Spinal cord (tissue), 10 donors: ENCODE results near the gene TCF25. TPM values are rescaled to one million over a fixed set of nuclear protein-coding genes. Genes with fewer than 3 reads are reported as not detected.

Experiments
- DNase-seq, 6 donors: peaks; one replicate each; pipeline versions ENCODE4 v3.0.0 to v3.0.0-alpha.2; 2013 to 2015; ENCODE audit warnings: low spot score in 6 of 6, low read depth in 4 of 6
- H3K27ac ChIP-seq: one replicate; pipeline ENCODE4 v1.5.1; 2013; ENCODE audit warnings: low read depth, low read length, control low read depth
- H3K27me3 ChIP-seq: one replicate; pipeline ENCODE4 v1.6.1; 2013; ENCODE audit warnings: low read length; ENCODE audit not compliant: control insufficient read depth, insufficient read depth
- H3K36me3 ChIP-seq: one replicate; pipeline ENCODE4 v1.6.1; 2013; ENCODE audit warnings: low read length; ENCODE audit not compliant: control insufficient read depth, insufficient read depth
- H3K4me1 ChIP-seq: one replicate; pipeline ENCODE4 v1.6.1; 2013; ENCODE audit warnings: low read length; ENCODE audit not compliant: control insufficient read depth, insufficient read depth
- H3K4me3 ChIP-seq: one replicate; pipeline ENCODE4 v1.5.1; 2013; ENCODE audit warnings: low read depth, low read length, control low read depth
- H3K9me3 ChIP-seq: one replicate; pipeline ENCODE4 v1.6.1; 2013; ENCODE audit warnings: low read length; ENCODE audit not compliant: control insufficient read depth, insufficient read depth
- WGBS: methylation state at CpG from one replicate; pipeline ENCODE4 v1.1.5; 2013; ENCODE audit warnings: missing lambda C conversion rate; ENCODE audit not compliant: insufficient coverage; 5-methylcytosine and 5-hydroxymethylcytosine counted together
- polyA plus RNA-seq, 2 donors: library from polyadenylated mRNA; unstranded; fragments of 120-200 nt; gene quantifications; one replicate each; pipeline ENCODE4 v1.2.1, GENCODE V29; 2013; ENCODE audit not compliant: insufficient read length in 2 of 2
- total RNA-seq, 2 donors: library from RNA; depleted of rRNA in 1 of 2; stranded (reverse); fragments of 120-200 nt in 1 of 2; fragments of >200 nt in 1 of 2; gene quantifications; one replicate each; pipeline versions ENCODE4 v1.2.3 to v1.2.4, GENCODE V29; 2013 to 2014
- donor health status: healthy.

The TCF25 gene
- total and polyA plus RNA-seq, 4 donors = 114 to 240 (median 175) TPM

DNA sequence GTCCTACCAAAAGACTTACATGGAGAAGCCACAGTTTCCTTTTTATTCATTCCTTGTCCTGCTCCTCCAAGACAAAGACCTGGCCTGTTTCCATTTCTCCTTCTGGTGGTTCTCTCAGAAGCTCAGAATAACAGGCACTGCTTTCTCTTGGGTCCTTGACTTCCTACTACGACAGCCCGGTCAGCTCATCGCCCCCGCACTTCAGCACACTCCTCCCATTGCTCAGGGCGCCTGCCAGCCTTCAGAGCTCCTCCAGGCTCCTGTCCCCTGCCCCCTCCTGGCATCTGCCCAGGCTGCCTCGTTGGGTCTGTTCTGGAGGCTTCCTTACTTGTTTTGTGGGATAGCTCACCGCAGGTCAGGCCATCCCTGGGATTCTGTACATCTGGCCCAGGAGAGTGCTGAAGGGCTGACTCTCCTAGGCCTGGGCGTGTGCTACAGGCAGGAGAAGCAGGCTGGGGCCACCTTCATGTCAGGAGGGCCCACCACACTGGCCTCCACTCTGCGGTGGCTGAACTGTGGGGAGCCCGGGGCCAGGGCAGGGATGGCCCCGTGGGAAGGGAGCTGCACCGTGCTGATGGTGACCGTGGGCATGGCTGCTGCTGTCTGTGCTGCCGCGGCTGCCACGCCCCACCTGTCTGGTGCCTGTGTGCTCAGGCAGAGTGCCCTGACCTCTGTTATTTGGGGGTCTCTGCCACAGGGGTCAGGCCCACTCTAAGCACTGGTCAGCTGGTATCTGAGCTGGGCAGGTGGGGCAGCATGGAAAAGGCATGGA, 17.7 kb downstream of the TCF25 start:
- Histone ChIP-seq H3K4me3 (no peak overlapping the region), H3K36me3 (peaks cover 96% of the 10 kb centered on the region), H3K9me3 (no peaks in the 10 kb centered on the region), H3K27me3 (no peaks in the 10 kb centered on the region), H3K27ac (peak overlapping the region; percentile 81), H3K4me1 (peaks cover 7% of the 10 kb centered on the region)
- DNase-seq = peak in 1 of 6 donors; percentile 55
- 85% methylated on average over 16 of the region's 16 CpGs for WGBS

DNA sequence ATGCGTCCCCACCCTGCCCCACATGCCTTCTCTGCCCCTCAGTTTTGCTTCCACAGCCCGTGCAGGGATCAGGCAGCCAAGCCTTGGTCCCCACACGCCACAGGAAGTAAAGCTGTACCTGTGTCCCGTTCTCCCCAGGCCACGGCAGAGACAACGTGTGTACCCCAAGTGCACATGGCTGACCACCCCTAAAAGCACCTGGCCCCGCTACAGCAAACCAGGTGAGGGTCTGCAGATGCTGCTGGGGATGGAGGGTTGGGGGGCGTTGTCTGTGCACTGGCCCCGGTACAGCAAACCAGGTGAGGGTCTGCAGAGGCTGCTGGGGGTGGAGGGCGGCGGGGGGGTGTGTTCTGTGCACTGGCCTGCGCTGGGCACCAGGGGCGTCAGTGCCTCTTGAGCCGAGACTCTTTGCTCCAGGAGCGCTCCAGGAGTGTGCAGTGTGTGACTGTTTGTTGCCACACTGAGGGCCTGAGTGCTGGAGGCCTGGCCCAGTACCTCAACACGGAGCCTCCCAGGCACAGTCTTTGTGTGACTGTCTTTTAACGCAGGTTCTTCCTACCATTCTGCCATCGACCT, 18.8 kb downstream of the TCF25 start:
- Histone ChIP-seq H3K36me3 (peaks cover 96% of the 10 kb centered on the region), H3K4me1 (peaks cover 7% of the 10 kb centered on the region), H3K4me3 (no peak overlapping the region), H3K27ac (no peak overlapping the region), H3K9me3 (no peaks in the 10 kb centered on the region), H3K27me3 (no peaks in the 10 kb centered on the region)
- DNase-seq = no peak
- 96% methylated on average over 16 of the region's 18 CpGs for WGBS

DNA sequence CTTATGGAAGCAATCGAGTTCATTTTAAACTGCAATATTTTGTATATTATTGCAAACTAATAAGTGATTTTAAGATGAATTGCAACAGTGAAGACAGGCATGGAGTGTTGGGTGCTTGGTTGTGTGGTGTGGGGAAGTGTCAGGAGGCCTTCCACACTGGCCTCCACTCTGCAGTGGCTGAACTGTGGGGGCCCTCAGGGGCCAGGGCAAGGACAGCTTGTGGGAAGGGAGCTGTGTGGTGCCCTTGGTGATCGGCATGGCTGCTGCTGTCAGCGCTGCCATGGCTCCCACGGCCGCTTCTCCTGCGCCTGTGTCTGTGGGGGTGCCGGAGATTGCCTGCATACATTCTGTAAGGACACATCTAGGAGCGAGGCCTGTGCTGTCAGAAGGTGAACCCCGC, 19.2 kb downstream of the TCF25 start:
- Histone ChIP-seq H3K27me3 (no peaks in the 10 kb centered on the region), H3K27ac (no peak overlapping the region), H3K4me3 (no peak overlapping the region), H3K4me1 (peaks cover 7% of the 10 kb centered on the region), H3K9me3 (no peaks in the 10 kb centered on the region), H3K36me3 (peaks cover 95% of the 10 kb centered on the region)
- 97% methylated on average over 8 of the region's 9 CpGs for WGBS
- DNase-seq = no peak

DNA sequence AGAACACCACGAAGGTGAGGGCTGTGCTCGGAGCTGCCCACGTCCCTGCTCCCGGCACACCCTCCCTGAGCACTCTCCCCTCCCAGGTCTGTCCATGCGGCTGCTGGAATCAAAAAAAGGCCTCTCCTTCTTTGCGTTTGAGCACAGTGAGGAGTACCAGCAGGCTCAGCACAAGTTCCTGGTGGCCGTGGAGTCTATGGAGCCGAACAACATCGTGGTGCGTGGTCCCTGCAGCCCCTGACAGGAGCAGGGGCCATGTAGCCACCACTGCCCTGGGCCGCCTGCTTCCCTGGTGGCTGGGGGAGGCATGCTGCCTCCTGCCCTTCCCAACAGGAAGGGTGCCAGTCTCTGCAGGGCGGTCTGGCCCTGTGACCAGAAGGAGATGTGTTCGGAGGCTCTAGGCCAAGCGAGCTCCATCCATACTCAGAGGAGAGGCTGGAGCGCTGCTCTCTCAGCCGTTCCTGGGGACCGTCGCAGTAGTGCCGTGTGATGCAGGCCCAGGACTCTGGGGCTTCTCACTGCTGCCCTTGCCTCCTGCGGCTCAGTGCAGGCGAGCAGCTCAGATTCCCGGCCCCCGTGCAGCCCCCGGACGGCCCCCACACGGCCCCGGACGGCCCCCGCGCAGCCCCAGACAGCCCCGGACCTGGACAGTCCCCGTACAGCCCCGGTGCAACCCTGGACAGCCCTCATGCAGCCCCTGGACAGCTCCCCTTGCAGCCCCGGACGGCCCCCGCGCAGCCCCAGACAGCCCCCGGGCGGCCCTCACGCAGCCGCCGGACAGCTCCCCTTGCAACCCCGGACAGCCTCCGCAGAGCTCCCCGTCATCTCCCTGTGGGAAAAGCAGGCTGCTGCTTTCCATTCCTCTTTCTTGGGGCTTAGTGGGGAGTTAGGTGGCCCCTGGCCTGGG, 20.5 kb downstream of the TCF25 start:
- Histone ChIP-seq H3K4me1 (peaks cover 7% of the 10 kb centered on the region), H3K4me3 (no peak overlapping the region), H3K36me3 (peaks cover 95% of the 10 kb centered on the region), H3K9me3 (no peaks in the 10 kb centered on the region), H3K27me3 (no peaks in the 10 kb centered on the region), H3K27ac (no peak overlapping the region)
- no peak for DNase-seq
- WGBS = 95% methylated on average over 37 of the region's 45 CpGs

DNA sequence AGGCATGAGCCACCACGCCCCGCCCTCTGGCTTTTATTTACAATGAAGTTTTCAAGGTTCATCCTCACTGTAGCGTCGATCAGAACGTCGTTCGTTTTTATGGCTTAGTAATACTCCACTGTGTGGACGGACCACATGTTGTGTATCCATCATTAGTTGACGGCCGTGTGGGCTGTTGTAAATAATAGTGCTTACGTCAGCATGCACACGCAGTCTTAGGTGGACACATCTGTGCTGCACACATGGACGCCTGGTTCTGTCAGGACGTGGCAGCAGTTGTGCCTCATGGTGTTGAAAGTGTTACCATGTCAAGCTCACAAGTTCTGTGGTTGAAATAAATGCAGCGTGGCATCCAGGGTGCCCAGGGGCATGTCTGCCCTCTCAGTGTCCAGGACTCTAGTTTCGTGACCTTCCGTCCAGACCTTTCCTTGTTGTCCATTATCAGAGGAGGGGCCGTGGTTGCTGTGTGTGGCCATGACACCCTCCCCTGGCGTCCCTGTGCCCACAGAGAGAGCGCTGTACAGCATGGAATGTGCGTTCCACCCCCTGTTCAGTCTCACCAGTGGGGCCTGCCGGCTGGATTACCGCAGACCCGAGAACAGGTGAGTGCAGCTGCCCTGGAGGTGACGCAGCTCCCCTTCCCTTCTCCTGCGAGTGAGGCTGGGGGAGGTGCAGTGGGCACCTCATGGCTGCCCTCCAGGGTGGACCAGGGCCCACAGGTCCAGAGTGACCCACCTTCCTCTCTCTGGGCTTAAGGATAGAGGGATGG, 22.3 kb downstream of the TCF25 start:
- no peak for DNase-seq
- peaks cover 7% of the 10 kb centered on the region for H3K4me1 ChIP-seq
- no peaks in the 10 kb centered on the region for H3K9me3 ChIP-seq
- H3K36me3 ChIP-seq = peaks cover 96% of the 10 kb centered on the region
- no peak overlapping the region for H3K27ac ChIP-seq
- H3K27me3 ChIP-seq = no peaks in the 10 kb centered on the region
- 94% methylated on average over 25 of the region's 26 CpGs for WGBS
- no peak overlapping the region for H3K4me3 ChIP-seq

DNA sequence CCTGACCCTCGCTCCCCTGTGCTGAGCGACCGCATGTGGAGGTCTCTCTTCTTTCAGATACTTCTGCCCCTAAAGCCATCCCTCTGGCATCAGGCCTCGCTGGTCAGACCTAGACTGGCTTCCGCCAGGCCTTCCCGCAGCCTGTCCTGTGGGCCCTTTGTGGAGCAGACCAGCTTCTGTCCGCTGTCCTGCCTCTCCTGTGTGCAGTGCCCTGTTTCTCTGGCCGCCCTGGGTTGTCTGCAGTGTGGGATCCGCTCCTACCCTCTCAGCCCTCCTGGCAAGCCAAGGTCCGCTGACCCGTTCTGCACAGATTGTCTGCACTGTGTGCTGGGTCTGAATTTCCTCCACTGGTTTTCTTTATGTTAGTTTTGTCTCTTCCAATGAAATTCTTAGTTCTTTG, 23.8 kb downstream of the TCF25 start:
- no peaks in the 10 kb centered on the region for H3K9me3 ChIP-seq
- peaks cover 89% of the 10 kb centered on the region for H3K36me3 ChIP-seq
- H3K27ac ChIP-seq = no peak overlapping the region
- no peaks in the 10 kb centered on the region for H3K4me1 ChIP-seq
- 96% methylated on average over 8 of the region's 11 CpGs for WGBS
- DNase-seq = no peak
- H3K27me3 ChIP-seq = no peaks in the 10 kb centered on the region
- H3K4me3 ChIP-seq = no peak overlapping the region

DNA sequence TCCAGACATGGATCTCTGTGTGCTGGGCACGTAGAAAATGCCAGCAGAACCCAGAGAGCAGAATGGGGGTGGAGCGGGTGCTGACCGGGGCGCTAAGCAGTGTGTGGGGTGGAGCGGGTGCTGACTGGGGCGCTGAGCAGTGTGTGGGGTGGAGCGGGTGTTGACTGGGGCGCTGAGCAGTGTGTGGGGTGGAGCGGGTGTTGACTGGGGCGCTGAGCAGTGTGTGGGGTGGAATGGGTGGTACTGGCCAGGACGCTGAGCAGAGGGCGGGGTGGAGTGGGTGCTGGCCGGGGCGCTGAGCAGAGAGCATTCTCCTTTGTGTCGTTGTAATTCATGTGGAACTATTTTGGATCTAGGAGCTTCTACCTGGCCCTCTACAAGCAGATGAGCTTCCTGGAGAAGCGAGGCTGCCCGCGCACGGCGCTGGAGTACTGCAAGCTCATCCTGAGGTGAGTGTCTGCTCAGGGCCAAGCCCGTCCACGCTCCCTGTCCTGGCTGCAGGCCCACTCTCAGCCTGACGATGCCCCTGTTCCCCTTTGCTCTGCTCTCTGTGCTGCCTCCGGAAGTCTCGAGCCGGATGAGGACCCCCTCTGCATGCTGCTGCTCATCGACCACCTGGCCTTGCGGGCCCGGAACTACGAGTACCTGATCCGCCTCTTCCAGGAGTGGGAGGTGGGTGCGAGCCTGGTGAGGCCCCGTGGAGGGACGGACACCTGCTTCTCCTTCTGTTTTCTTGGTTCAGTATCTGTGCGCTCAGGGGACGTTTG, 25.0 kb downstream of the TCF25 start:
- no peak overlapping the region for H3K27ac ChIP-seq
- H3K9me3 ChIP-seq = no peaks in the 10 kb centered on the region
- H3K4me3 ChIP-seq = no peak overlapping the region
- no peak for DNase-seq
- no peaks in the 10 kb centered on the region for H3K27me3 ChIP-seq
- WGBS = 95% methylated on average over 36 of the region's 36 CpGs
- no peaks in the 10 kb centered on the region for H3K4me1 ChIP-seq
- peaks cover 86% of the 10 kb centered on the region for H3K36me3 ChIP-seq

DNA sequence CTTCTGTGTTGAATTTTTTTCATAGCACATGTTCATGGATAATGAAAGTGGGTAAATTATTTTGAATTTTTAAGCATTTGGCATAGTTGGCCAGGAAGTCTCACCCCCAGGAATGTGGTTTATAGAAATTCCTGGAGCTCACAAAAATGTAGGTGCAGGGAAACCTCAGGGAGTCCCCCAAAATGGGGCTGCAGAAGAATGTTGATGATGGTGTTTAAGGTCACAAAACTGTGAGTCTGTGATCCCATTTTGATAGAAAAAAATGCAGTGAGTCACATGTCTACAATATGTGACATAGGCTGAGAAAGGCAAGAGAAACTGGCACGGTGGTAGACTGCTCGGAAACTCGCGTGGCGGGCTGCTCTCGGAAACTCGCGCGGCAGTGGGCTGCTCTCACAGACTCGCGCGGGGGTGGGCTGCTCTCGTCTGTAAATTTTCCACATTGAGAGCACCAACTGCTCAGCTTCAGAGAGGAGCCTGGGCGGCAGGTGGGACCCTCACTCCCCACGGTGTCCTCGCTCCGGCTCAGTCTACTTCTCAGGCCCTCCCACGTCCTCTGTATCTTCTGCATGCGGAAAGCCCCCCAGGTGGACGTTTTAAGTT, 26.6 kb downstream of the TCF25 start:
- no peak overlapping the region for H3K27ac ChIP-seq
- H3K27me3 ChIP-seq = no peaks in the 10 kb centered on the region
- H3K4me3 ChIP-seq = no peak overlapping the region
- H3K4me1 ChIP-seq = no peaks in the 10 kb centered on the region
- no peaks in the 10 kb centered on the region for H3K9me3 ChIP-seq
- peaks cover 86% of the 10 kb centered on the region for H3K36me3 ChIP-seq
- 96% methylated on average over 19 of the region's 20 CpGs for WGBS
- DNase-seq = no peak
